Measurements from ENCODE around the gene RHBDF1. TPM values are rescaled to one million over a fixed set of nuclear protein-coding genes. Genes with fewer than 3 reads are reported as not detected.
A peak's percentile ranks its signal among the peaks of the same experiment; 100 is the strongest.

Gene RHBDF1
- total RNA-seq (34.7 TPM), polyA plus RNA-seq (50.3 TPM)

- no peak for DNase-seq (ENCODE audit: extremely low spot score)
- H3K27ac ChIP-seq (ENCODE audit: low read depth) = peak within 1 kb of the TSS; percentile 89
- peak within 1 kb of the TSS; percentile 65 for H3K4me3 ChIP-seq (ENCODE audit: low read depth, low read length)
- H3K4me1 ChIP-seq (ENCODE audit: insufficient read depth) = no peaks in the 10 kb centered on the region
- WGBS = 21% methylated on average over 62 of the region's 62 CpGs
- no peaks in the 10 kb centered on the region for H3K36me3 ChIP-seq (ENCODE audit: insufficient read depth)
These were observed at the start of gene RHBDF1 for GRCh38 chr16:72561-73548. TSS of gene RHBDF1 (minus strand) at chr16:72631. CDS start at chr16:65015, 7,616 bp downstream.

DNA sequence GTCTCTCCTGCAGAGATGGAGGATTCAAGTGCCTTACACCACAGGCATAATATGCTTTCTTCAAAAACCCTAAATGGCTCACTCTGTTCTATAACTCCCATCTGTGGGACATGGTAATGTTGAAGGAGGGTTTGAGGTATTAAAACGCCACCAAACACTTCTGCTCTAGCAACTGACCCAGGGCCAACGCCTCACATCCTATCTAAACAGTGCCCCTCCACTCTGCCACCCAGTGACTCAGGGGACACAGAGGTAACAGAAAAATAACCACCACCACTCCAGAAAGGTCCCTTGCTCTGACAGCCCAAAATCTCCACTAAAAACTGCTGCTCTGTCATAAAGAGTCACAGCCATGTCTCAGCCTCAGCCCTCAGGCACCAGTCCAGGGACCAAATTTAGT is 48.3 kb upstream of the RHBDF1 start:
- WGBS = 95% methylated on average over 2 of the region's 2 CpGs
- no peaks in the 10 kb centered on the region for H3K36me3 ChIP-seq (ENCODE audit: insufficient read depth)
- no peak overlapping the region for H3K27ac ChIP-seq (ENCODE audit: low read depth)
- DNase-seq (ENCODE audit: extremely low spot score) = no peak
- H3K4me1 ChIP-seq (ENCODE audit: insufficient read depth) = no peaks in the 10 kb centered on the region
- no peak overlapping the region for H3K4me3 ChIP-seq (ENCODE audit: low read depth, low read length)

GRCh38 chr16:119835-120491 is 47.5 kb upstream of the RHBDF1 start:
- H3K27ac ChIP-seq (ENCODE audit: low read depth) = no peak overlapping the region
- H3K4me1 ChIP-seq (ENCODE audit: insufficient read depth) = no peaks in the 10 kb centered on the region
- no peak for DNase-seq (ENCODE audit: extremely low spot score)
- no peaks in the 10 kb centered on the region for H3K36me3 ChIP-seq (ENCODE audit: insufficient read depth)
- H3K4me3 ChIP-seq (ENCODE audit: low read depth, low read length) = no peak overlapping the region
- WGBS = 91% methylated on average over 3 of the region's 3 CpGs

GRCh38 chr16:119295-119694 is 46.9 kb upstream of the RHBDF1 start:
- no peaks in the 10 kb centered on the region for H3K4me1 ChIP-seq (ENCODE audit: insufficient read depth)
- DNase-seq (ENCODE audit: extremely low spot score) = no peak
- H3K27ac ChIP-seq (ENCODE audit: low read depth) = no peak overlapping the region
- no peaks in the 10 kb centered on the region for H3K36me3 ChIP-seq (ENCODE audit: insufficient read depth)
- WGBS = 91% methylated on average over 5 of the region's 5 CpGs
- no peak overlapping the region for H3K4me3 ChIP-seq (ENCODE audit: low read depth, low read length)

- DNase-seq (ENCODE audit: extremely low spot score) = no peak
- Histone ChIP-seq H3K27ac (ENCODE audit: low read depth) (no peak overlapping the region), H3K4me1 (ENCODE audit: insufficient read depth) (no peaks in the 10 kb centered on the region), H3K4me3 (ENCODE audit: low read depth, low read length) (no peak overlapping the region), H3K36me3 (ENCODE audit: insufficient read depth) (no peaks in the 10 kb centered on the region)
- 94% methylated on average over 2 of the region's 2 CpGs for WGBS
These were observed 46.4 kb upstream of the RHBDF1 start for GRCh38 chr16:118857-119256.

DNA sequence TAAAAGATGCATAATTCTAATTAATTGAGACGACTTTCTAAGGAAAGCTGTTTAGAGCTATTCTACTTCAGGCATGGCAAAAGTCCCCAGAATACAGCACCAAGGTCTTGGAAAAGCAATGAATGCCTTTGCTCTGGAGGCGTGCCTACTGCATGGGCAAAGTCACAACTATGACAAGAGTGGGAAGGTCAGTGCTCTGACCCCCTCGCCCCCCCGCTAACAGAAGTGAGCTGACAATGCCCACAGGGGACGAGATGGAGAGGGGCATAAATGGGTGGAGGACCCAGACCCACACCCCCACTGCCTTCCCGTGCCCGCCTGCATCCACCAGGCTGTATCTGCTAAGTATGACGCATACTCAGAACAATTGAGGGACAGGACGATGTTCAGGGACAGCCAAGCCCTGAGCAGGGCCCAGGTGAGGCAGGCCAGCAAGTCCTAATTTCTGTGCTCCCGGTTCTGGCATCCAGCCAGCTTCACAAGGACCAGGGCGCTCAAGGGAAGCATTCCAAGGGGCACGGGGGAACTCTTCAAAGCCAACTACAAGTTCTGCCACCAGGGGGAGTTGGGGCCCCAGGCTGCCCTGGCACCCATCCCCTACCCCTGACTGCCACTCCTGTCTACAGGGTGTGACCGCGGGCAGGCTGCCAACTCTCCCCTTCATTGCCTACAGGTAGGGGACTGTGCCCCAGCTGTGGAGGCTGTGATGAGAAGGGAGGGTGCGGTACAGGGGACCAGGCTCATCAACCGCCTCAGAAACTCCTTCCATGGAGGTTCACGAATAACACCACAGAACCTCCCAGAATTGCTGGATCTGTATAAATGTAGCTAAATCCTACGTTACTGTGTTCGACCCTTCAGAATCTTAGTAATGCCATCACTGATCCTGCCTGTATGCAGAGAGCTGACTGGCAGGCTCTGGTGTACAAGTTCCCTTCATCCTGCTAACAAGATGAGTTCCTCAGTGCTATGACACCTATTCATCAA is 45.2 kb upstream of the RHBDF1 start:
- WGBS = 68% methylated on average over 19 of the region's 19 CpGs
- Histone ChIP-seq H3K36me3 (ENCODE audit: insufficient read depth) (no peaks in the 10 kb centered on the region), H3K4me1 (ENCODE audit: insufficient read depth) (no peaks in the 10 kb centered on the region), H3K27ac (ENCODE audit: low read depth) (no peak overlapping the region), H3K4me3 (ENCODE audit: low read depth, low read length) (no peak overlapping the region)
- DNase-seq (ENCODE audit: extremely low spot score) = no peak

GRCh38 chr16:116015-116414 is 43.6 kb upstream of the RHBDF1 start:
- Histone ChIP-seq H3K27ac (ENCODE audit: low read depth) (no peak overlapping the region), H3K36me3 (ENCODE audit: insufficient read depth) (no peaks in the 10 kb centered on the region), H3K4me3 (ENCODE audit: low read depth, low read length) (no peak overlapping the region), H3K4me1 (ENCODE audit: insufficient read depth) (no peaks in the 10 kb centered on the region)
- 79% methylated on average over 7 of the region's 7 CpGs for WGBS
- no peak for DNase-seq (ENCODE audit: extremely low spot score)

DNA sequence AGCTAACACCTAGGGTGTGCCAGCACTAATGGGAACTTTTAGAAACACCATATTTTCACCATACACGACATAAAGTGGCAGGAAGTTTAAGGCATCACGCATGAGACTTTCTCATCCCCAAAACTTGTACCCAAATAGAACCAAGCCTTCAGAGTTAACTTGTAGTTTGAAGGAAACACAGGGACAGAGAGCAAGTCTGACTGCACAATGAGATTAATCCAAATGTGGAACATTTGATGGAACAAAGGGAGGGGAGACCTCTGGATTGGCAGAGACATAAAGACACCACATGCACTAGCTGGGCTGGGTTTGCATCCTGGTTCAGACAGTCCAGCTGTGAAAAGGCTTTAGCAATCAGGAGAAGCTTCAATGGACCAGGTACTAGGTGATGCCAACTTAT is 41.9 kb upstream of the RHBDF1 start:
- Histone ChIP-seq H3K27ac (ENCODE audit: low read depth) (no peak overlapping the region), H3K4me1 (ENCODE audit: insufficient read depth) (no peaks in the 10 kb centered on the region), H3K36me3 (ENCODE audit: insufficient read depth) (no peaks in the 10 kb centered on the region), H3K4me3 (ENCODE audit: low read depth, low read length) (no peak overlapping the region)
- 90% methylated on average over 2 of the region's 2 CpGs for WGBS
- DNase-seq (ENCODE audit: extremely low spot score) = no peak

DNA sequence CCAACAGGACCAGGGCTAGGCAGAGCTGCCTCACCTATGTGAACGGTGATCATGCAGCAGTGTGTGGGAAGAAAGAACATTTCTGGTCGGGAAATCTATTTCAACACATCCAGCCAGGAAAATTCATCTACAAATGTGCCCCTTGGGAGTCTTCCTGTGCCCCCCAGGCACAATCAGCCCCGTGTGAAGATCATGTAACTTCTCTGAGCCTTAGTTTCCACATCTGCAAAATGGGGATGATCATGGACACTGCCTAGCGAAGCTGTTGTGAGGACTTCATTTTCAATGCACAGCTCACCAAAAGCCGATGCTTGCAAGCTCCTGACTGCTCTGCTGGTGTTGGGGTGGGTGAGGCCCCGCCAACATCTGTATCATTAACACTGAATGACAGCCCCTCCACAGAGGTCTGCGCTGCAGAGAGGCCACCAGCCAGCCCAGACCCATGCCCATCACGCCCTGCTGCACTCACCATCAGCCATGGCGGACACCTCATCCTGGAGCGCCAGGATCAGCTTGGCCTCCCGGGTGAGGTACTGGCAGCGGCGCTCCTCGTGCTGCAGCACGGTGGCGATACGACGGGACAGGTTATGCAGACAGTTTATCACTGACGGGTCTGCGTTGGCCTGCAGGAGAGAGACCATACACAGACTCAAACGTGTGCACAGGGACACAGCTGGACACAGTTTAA is 39.9 kb upstream of the RHBDF1 start:
- H3K36me3 ChIP-seq (ENCODE audit: insufficient read depth) = no peaks in the 10 kb centered on the region

GRCh38 chr16:106623-107324 is 34.3 kb upstream of the RHBDF1 start:
- no peak overlapping the region for H3K27ac ChIP-seq (ENCODE audit: low read depth)
- no peaks in the 10 kb centered on the region for H3K36me3 ChIP-seq (ENCODE audit: insufficient read depth)
- no peaks in the 10 kb centered on the region for H3K4me1 ChIP-seq (ENCODE audit: insufficient read depth)
- H3K4me3 ChIP-seq (ENCODE audit: low read depth, low read length) = no peak overlapping the region
- WGBS = 26% methylated on average over 6 of the region's 6 CpGs
- DNase-seq (ENCODE audit: extremely low spot score) = peak; percentile 65

More for the DNA sequence above, 39.9 kb upstream of the RHBDF1 start:
- Histone ChIP-seq H3K4me1 (ENCODE audit: insufficient read depth) (no peaks in the 10 kb centered on the region), H3K4me3 (ENCODE audit: low read depth, low read length) (no peak overlapping the region), H3K27ac (ENCODE audit: low read depth) (no peak overlapping the region)
- WGBS = 93% methylated on average over 21 of the region's 21 CpGs
- DNase-seq (ENCODE audit: extremely low spot score) = no peak

GRCh38 chr16:105521-105920 is 33.1 kb upstream of the RHBDF1 start:
- no peak overlapping the region for H3K4me3 ChIP-seq (ENCODE audit: low read depth, low read length)
- 93% methylated on average over 6 of the region's 6 CpGs for WGBS
- H3K4me1 ChIP-seq (ENCODE audit: insufficient read depth) = no peaks in the 10 kb centered on the region
- no peaks in the 10 kb centered on the region for H3K36me3 ChIP-seq (ENCODE audit: insufficient read depth)
- H3K27ac ChIP-seq (ENCODE audit: low read depth) = no peak overlapping the region
- DNase-seq (ENCODE audit: extremely low spot score) = no peak

DNA sequence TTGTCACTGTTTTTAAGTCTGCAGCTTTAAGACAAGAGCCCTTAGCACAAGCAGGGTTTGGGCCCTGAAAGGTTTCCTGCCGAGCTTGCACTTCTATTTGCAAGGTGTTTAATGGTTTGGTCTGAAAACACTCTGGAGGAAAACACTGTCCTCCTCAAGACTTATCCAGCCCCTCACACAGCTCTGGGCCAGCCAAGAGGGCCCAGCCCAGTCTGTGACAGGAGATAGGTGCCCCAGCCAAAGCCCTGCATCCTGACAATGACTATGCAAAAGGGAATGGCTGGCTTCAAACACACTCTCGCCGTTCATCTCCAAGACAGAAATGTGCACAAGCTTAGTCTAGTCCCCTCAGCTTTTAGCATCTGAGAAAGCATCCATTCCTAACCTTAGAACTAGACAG is 32.5 kb upstream of the RHBDF1 start:
- WGBS = 81% methylated on average over 3 of the region's 3 CpGs
- Histone ChIP-seq H3K4me3 (ENCODE audit: low read depth, low read length) (no peak overlapping the region), H3K27ac (ENCODE audit: low read depth) (no peak overlapping the region), H3K4me1 (ENCODE audit: insufficient read depth) (no peaks in the 10 kb centered on the region), H3K36me3 (ENCODE audit: insufficient read depth) (no peaks in the 10 kb centered on the region)
- DNase-seq (ENCODE audit: extremely low spot score) = no peak
